CD4-positive, alpha-beta T cell (primary cell): ENCODE results near the gene RHOXF2. TPM values are rescaled to one million over a fixed set of nuclear protein-coding genes. Genes with fewer than 3 reads are reported as not detected.
"Not testable (repeated sequence)": the region's sequence is repeated elsewhere in the genome, so short reads cannot be mapped to it uniquely, and the experiment has no call there.

Experiments
- ATAC-seq: fragments of 200-7000 bp; cut with Tn5 transposase; one replicate; pipeline ENCODE4 v1.10.0; 2022; ENCODE audit warnings: mild to moderate bottlenecking; ENCODE audit not compliant: poor library complexity
- CTCF ChIA-PET: fragments of 350-600 bp; sonication (Branson Sonifier 250); formaldehyde crosslinking; loops from one replicate; lab custom pipeline; 2021; ENCODE audit warnings: antibody characterized with exemption, inconsistent platforms; lab: Charles Lee
- POLR2A ChIA-PET: fragments of 350-600 bp; sonication (Branson Sonifier 250); formaldehyde crosslinking; loops from one replicate; lab custom pipeline; 2021; ENCODE audit warnings: antibody characterized with exemption, inconsistent platforms; lab: Charles Lee
- DNase-seq, 14 experiments: peaks; one replicate each; pipeline ENCODE4 v3.0.0-alpha.2; 2013 to 2020; ENCODE audit warnings: mixed read lengths in 2 of 14
- H3K27ac ChIP-seq, 2 donors: one replicate each; pipeline versions ENCODE4 v1.5.1 to v1.7.0; 2013; ENCODE audit warnings: low read length in 2 of 2, low read depth in 1 of 2, mild to moderate bottlenecking in 1 of 2
- H3K27me3 ChIP-seq, 2 experiments: 1 replicate in 1 of 2; 2 replicates in 1 of 2; pipeline versions ENCODE4 v1.6.1 to v1.7.0; 2013; ENCODE audit warnings: low read length in 2 of 2, control low read depth in 1 of 2, mild to moderate bottlenecking in 1 of 2, moderate library complexity in 1 of 2; ENCODE audit not compliant: insufficient read depth in 2 of 2, control insufficient read depth in 1 of 2
- H3K36me3 ChIP-seq: one replicate; pipeline ENCODE4 v1.6.1; 2013; ENCODE audit warnings: low read length, control low read depth; ENCODE audit not compliant: insufficient read depth
- H3K4me1 ChIP-seq: one replicate; pipeline ENCODE4 v1.6.1; 2013; ENCODE audit warnings: low read length, control low read depth; ENCODE audit not compliant: insufficient read depth
- H3K4me3 ChIP-seq: one replicate; pipeline ENCODE4 v1.5.1; 2013; ENCODE audit warnings: mild to moderate bottlenecking, low read length, moderate library complexity
- H3K9me3 ChIP-seq, 2 experiments: 1 replicate in 1 of 2; 2 replicates in 1 of 2; pipeline versions ENCODE4 v1.6.1 to v1.7.0; 2013; ENCODE audit warnings: low read length in 2 of 2, mild to moderate bottlenecking in 2 of 2, control low read depth in 1 of 2, moderate library complexity in 1 of 2; ENCODE audit not compliant: control insufficient read depth in 1 of 2, insufficient read depth in 1 of 2
- H3K27ac Mint-ChIP-seq: one replicate; pipeline ENCODE4 v1.8.0; 2020; ENCODE audit warnings: mixed read lengths
- H3K27me3 Mint-ChIP-seq: one replicate; pipeline ENCODE4 v1.8.0; 2021; ENCODE audit warnings: mixed read lengths
- H3K36me3 Mint-ChIP-seq: one replicate; pipeline ENCODE4 v1.8.0; 2021; ENCODE audit warnings: low read depth, mixed read lengths
- H3K4me1 Mint-ChIP-seq: one replicate; pipeline ENCODE4 v1.8.0; 2021; ENCODE audit warnings: low read depth, mixed read lengths
- H3K4me3 Mint-ChIP-seq: one replicate; pipeline ENCODE4 v1.8.0; 2020; ENCODE audit warnings: mild to moderate bottlenecking, mixed read lengths
- H3K9me3 Mint-ChIP-seq: one replicate; pipeline ENCODE4 v1.8.0; 2020; ENCODE audit warnings: mixed read lengths
- intact Hi-C, 2 experiments: fragments of 100-400 bp; cut with DNase I in 1 of 2; cut with micrococcal nuclease in 1 of 2; formaldehyde crosslinking; loops; one replicate each; pipeline versions ENCODE4 v1.15.1 to v1.9.0; 2023 to 2025; cut with DNase I, micrococcal nuclease
- polyA plus RNA-seq, 2 donors: library from polyadenylated mRNA; unstranded; fragments of 120-200 nt; gene quantifications; one replicate each; pipeline ENCODE4 v1.2.1, GENCODE V29; 2013
- total RNA-seq, 174 experiments: library from RNA in 2 of 174; stranded (reverse) in 2 of 174; gene quantifications; one replicate each; pipeline ENCODE4 v1.2.3 and lab custom pipeline; 2021 to 2026
- TF ChIP-seq, protein P1 (sequence below): fragments of 200-600 bp; IDR thresholded peaks from one replicate; pipeline ENCODE4 v1.8.0; 2022; ENCODE audit warnings: antibody characterized with exemption, mild to moderate bottlenecking

RHOXF2 gene, protein sequence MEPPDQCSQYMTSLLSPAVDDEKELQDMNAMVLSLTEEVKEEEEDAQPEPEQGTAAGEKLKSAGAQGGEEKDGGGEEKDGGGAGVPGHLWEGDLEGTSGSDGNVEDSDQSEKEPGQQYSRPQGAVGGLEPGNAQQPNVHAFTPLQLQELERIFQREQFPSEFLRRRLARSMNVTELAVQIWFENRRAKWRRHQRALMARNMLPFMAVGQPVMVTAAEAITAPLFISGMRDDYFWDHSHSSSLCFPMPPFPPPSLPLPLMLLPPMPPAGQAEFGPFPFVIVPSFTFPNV
- total RNA-seq (not detected), total RNA-seq (lab: John Stamatoyannopoulos, UW) (0 to 0.08 (median 0) reads per million in 172 experiments)
- polyA plus RNA-seq (2013, experiment 1 of 2) = 0.05 TPM
- 0.10 TPM for polyA plus RNA-seq (2013, experiment 2 of 2)

DNA sequence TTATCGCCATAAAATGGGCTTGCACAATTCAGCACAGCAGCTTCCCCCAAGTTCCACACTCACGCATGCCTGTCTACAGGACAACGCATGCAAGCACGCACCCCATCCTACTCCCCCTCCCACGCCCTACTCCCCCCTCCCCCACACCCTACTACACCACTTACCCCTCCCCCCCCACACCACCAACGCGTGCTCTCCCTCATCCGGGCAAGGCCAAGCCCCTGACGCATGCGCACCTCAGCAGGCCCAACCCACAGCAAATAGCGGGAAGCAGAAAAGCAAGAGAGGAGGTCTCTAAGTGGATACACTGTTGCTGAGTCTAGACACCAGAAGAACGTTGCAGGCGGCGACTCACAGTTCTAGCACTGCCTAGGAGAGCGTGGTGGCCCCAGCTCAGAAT is at the start of gene RHOXF2:
Gene RHOXF2 (plus strand): TSS at position 301 of the 400 bp plus-strand sequence. CDS start 138 bp downstream, outside the sequence.
- H3K27ac Mint-ChIP-seq, H3K27me3 Mint-ChIP-seq, CTCF ChIA-PET, H3K4me1 Mint-ChIP-seq, ATAC-seq, H3K9me3 Mint-ChIP-seq, H3K4me1 ChIP-seq, DNase-seq, intact Hi-C loops, H3K27me3 ChIP-seq, H3K36me3 Mint-ChIP-seq, H3K9me3 ChIP-seq, POLR2A ChIA-PET, H3K4me3 ChIP-seq, H3K27ac ChIP-seq, H3K4me3 Mint-ChIP-seq, H3K36me3 ChIP-seq: not testable (repeated sequence)

DNA sequence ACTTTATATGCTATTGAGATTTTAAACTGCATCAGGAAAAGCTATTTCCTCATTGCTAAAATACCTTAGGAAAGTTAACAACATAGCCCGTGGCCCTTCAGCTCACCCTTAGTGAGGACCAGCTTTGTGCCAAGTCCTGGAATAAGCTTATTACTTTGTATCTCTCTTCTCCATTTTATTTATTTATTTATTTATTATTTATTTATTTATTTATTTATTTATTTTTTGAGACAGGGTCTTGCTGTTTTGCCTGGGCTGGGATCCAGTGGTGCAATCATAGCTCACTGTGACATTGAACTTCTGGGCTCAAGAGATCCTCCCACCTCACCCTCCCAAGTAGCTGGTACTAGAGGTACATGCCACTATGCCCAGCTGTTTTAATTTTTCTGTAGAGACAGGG is 49.0 kb upstream of the RHOXF2 start:
- intact Hi-C loops = no loop called here
- ChIA-PET POLR2A (no interaction called here), CTCF (no interaction called here)
- ATAC-seq (no peak), DNase-seq (no peak)
- no peak overlapping the region for H3K27ac ChIP-seq
- TF ChIP-seq, protein P1, sequence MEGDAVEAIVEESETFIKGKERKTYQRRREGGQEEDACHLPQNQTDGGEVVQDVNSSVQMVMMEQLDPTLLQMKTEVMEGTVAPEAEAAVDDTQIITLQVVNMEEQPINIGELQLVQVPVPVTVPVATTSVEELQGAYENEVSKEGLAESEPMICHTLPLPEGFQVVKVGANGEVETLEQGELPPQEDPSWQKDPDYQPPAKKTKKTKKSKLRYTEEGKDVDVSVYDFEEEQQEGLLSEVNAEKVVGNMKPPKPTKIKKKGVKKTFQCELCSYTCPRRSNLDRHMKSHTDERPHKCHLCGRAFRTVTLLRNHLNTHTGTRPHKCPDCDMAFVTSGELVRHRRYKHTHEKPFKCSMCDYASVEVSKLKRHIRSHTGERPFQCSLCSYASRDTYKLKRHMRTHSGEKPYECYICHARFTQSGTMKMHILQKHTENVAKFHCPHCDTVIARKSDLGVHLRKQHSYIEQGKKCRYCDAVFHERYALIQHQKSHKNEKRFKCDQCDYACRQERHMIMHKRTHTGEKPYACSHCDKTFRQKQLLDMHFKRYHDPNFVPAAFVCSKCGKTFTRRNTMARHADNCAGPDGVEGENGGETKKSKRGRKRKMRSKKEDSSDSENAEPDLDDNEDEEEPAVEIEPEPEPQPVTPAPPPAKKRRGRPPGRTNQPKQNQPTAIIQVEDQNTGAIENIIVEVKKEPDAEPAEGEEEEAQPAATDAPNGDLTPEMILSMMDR = no peak
- H3K27me3 Mint-ChIP-seq = no peaks in the 10 kb centered on the region
- no peaks in the 10 kb centered on the region for H3K4me1 Mint-ChIP-seq
- H3K9me3 Mint-ChIP-seq = peaks cover 2% of the 10 kb centered on the region
- no peak overlapping the region for H3K4me3 Mint-ChIP-seq
- no peaks in the 10 kb centered on the region for H3K9me3 ChIP-seq
- no peaks in the 10 kb centered on the region for H3K36me3 ChIP-seq
- no peaks in the 10 kb centered on the region for H3K4me1 ChIP-seq
- no peak overlapping the region for H3K27ac Mint-ChIP-seq
- no peaks in the 10 kb centered on the region for H3K36me3 Mint-ChIP-seq
- no peak overlapping the region for H3K4me3 ChIP-seq
- H3K27me3 ChIP-seq = no peaks in the 10 kb centered on the region

DNA sequence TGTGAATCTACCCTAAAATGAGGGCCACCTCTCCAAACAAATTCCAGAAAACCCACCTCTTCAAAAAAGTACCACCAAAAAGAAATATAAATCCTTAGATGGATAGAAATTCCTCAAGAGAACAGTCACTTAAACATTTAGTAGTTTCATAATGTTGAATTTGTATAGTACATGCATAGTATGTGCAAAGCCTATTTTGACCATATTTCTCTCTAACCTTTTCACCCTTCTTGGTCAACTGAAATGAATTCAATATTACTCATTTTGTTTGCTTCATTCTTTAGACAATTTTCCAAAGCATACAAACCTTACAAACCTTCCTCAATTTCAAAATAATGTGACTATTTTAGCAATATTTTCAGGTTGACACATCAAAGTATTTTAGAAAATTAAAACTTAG is 46.8 kb upstream of the RHOXF2 start:
- CTCF ChIA-PET = no interaction called here
- DNase-seq = no peak

More for the DNA sequence above, 46.8 kb upstream of the RHOXF2 start:
- Mint-ChIP-seq H3K4me3 (no peak overlapping the region), H3K36me3 (no peaks in the 10 kb centered on the region), H3K9me3 (peaks cover 2% of the 10 kb centered on the region), H3K27me3 (no peaks in the 10 kb centered on the region), H3K27ac (no peak overlapping the region), H3K4me1 (no peaks in the 10 kb centered on the region)
- H3K9me3 ChIP-seq = no peaks in the 10 kb centered on the region
- H3K36me3 ChIP-seq = no peaks in the 10 kb centered on the region
- H3K4me1 ChIP-seq = no peaks in the 10 kb centered on the region
- H3K27ac ChIP-seq = no peak overlapping the region
- intact Hi-C loops = no loop called here
- no peak for ATAC-seq
- no peak overlapping the region for H3K4me3 ChIP-seq
- POLR2A ChIA-PET = no interaction called here
- no peaks in the 10 kb centered on the region for H3K27me3 ChIP-seq
- TF ChIP-seq, protein P1 = no peak
